Prostate gland (tissue), 2 donors: ENCODE results near the gene DRC7.

Source experiments
- POLR2A ChIP-seq: fragments of 450-650 bp; IDR thresholded peaks from one replicate; pipeline ENCODE4 v1.6.1; 2016; ENCODE audit warnings: antibody characterized with exemption, mild to moderate bottlenecking
- TF ChIP-seq, protein P1 (sequence below), 4 experiments: fragments of 200-600 bp in 2 of 4; fragments of 450-650 bp in 2 of 4; sonication (generic) in 2 of 4; IDR thresholded peaks; 1 replicate in 3 of 4; 2 replicates in 1 of 4; pipeline ENCODE4 v1.5.1; 2016 to 2019; ENCODE audit warnings: antibody characterized with exemption in 4 of 4, mild to moderate bottlenecking in 2 of 4, moderate library complexity in 2 of 4

DNA sequence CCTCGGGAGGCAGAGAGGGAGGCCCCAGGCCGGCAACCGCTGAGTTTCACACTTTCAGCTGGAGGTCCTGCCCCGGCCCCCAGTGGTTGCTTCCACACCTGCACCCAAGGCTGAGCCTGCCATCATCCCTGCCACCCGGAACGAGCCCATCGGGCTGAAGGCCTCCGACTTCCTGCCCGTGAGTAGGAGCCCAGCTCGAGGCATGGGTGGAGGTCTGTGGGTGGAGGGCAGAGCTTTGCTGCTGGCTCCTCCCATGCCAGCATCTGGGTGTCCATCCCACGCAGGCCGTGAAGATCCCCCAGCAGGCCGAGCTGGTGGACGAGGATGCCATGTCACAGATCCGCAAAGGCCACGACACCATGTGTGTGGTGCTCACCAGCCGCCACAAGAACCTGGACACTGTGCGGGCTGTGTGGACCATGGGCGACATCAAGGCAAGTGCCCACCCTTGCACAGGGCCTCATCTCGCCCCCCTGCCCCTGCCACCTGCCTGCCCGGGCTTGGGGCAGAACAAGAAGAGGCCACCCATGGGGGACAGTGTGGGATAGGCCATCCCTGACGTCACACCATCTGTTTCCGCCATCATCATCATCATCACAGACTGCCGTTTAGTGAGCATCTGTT is 60.6 kb downstream of the DRC7 start:
- TF ChIP-seq POLR2A, result no peak
- TF ChIP-seq, protein P1, sequence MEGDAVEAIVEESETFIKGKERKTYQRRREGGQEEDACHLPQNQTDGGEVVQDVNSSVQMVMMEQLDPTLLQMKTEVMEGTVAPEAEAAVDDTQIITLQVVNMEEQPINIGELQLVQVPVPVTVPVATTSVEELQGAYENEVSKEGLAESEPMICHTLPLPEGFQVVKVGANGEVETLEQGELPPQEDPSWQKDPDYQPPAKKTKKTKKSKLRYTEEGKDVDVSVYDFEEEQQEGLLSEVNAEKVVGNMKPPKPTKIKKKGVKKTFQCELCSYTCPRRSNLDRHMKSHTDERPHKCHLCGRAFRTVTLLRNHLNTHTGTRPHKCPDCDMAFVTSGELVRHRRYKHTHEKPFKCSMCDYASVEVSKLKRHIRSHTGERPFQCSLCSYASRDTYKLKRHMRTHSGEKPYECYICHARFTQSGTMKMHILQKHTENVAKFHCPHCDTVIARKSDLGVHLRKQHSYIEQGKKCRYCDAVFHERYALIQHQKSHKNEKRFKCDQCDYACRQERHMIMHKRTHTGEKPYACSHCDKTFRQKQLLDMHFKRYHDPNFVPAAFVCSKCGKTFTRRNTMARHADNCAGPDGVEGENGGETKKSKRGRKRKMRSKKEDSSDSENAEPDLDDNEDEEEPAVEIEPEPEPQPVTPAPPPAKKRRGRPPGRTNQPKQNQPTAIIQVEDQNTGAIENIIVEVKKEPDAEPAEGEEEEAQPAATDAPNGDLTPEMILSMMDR (IDR thresholded peaks at IDR 0.05), result no peak
